Cardiac muscle cell (in vitro differentiated cells and primary cell): Measurements from ENCODE around the gene SYCE1. TPM values are rescaled to one million over a fixed set of nuclear protein-coding genes. Genes with fewer than 3 reads are reported as not detected.
"Not testable (repeated sequence)": the region's sequence is repeated elsewhere in the genome, so short reads cannot be mapped to it uniquely, and the experiment has no call there.

Experiments used
- DNase-seq, 2 donors: peaks; one replicate each; pipeline versions ENCODE4 v3.0.0 to v3.0.0-alpha.2; 2010 to 2017; ENCODE audit warnings: low read depth in 1 of 2, low spot score in 1 of 2
- H3K27ac ChIP-seq: fragments of 200-600 bp; sonication (generic); 2 replicates; pipeline ENCODE4 v1.5.1; 2016
- H3K27me3 ChIP-seq: fragments of 200-600 bp; sonication (generic); 2 replicates; pipeline ENCODE4 v1.6.0; 2016; ENCODE audit warnings: control low read depth
- H3K36me3 ChIP-seq: fragments of 200-600 bp; sonication (generic); 2 replicates; pipeline ENCODE4 v1.5.1; 2016; ENCODE audit warnings: control low read depth
- H3K4me1 ChIP-seq: fragments of 200-600 bp; sonication (generic); 2 replicates; pipeline ENCODE4 v1.8.1; 2017; ENCODE audit warnings: low read depth, mild to moderate bottlenecking, mixed run types
- H3K4me3 ChIP-seq: fragments of 200-600 bp; sonication (generic); 2 replicates; pipeline ENCODE4 v1.5.1; 2016; ENCODE audit warnings: mild to moderate bottlenecking
- H3K9me3 ChIP-seq: fragments of 200-600 bp; sonication (generic); 2 replicates; pipeline ENCODE4 v1.5.1; 2017; ENCODE audit warnings: low read depth, mild to moderate bottlenecking, control low read depth
- CTCF ChIP-seq: IDR thresholded peaks from 2 replicates; pipeline ENCODE4 v1.5.1; 2012; ENCODE audit warnings: low read depth, mild to moderate bottlenecking, low read length
- polyA plus RNA-seq: library from polyadenylated mRNA; unstranded; fragments of >200 nt; fragmentation: Nextera tagmentation; extraction: Ambion mirVana; gene quantifications from 2 replicates; pipeline ENCODE4 v1.2.1, GENCODE V29; 2016
- total RNA-seq: library from RNA; depleted of rRNA; stranded (reverse); fragments of >200 nt; gene quantifications from 2 replicates; pipeline ENCODE4 v1.2.3, GENCODE V29; 2016

SYCE1 gene
- total RNA-seq = not detected in 2 replicates
- polyA plus RNA-seq = 0.18 TPM in 1 of 2 replicates, not detected in the other

GRCh38 chr10:133565441-133566294 is at the start of gene SYCE1:
SYCE1 (minus strand) TSS chr10:133565583; CDS start chr10:133565529, 54 bp downstream.
- no peaks in the 10 kb centered on the region for H3K9me3 ChIP-seq
- no peak within 1 kb of the TSS for H3K27ac ChIP-seq
- H3K4me1 ChIP-seq = no peaks in the 10 kb centered on the region
- no peaks in the 10 kb centered on the region for H3K36me3 ChIP-seq
- H3K27me3 ChIP-seq = peaks cover 2% of the 10 kb centered on the region
- no peak within 1 kb of the TSS for H3K4me3 ChIP-seq
- no peak for TF ChIP-seq CTCF
- DNase-seq = no peak

- no peaks in the 10 kb centered on the region for H3K9me3 ChIP-seq
- no peak for DNase-seq
- H3K27me3 ChIP-seq = no peaks in the 10 kb centered on the region
- no peak overlapping the region for H3K27ac ChIP-seq
- no peak for TF ChIP-seq CTCF
- no peaks in the 10 kb centered on the region for H3K4me1 ChIP-seq
- H3K36me3 ChIP-seq = no peaks in the 10 kb centered on the region
- H3K4me3 ChIP-seq = no peak overlapping the region
These were observed 49.6 kb upstream of the SYCE1 start for GRCh38 chr10:133614830-133615580.

GRCh38 chr10:133613699-133614098 is 48.3 kb upstream of the SYCE1 start:
- Histone ChIP-seq H3K4me1 (no peaks in the 10 kb centered on the region), H3K36me3 (no peaks in the 10 kb centered on the region), H3K9me3 (no peaks in the 10 kb centered on the region), H3K4me3 (no peak overlapping the region), H3K27me3 (no peaks in the 10 kb centered on the region), H3K27ac (no peak overlapping the region)
- no peak for TF ChIP-seq CTCF
- DNase-seq = no peak

GRCh38 chr10:133611079-133611478 is 45.7 kb upstream of the SYCE1 start:
- H3K4me3 ChIP-seq = no peak overlapping the region
- no peaks in the 10 kb centered on the region for H3K4me1 ChIP-seq
- H3K27ac ChIP-seq = no peak overlapping the region
- no peak for TF ChIP-seq CTCF
- no peaks in the 10 kb centered on the region for H3K27me3 ChIP-seq
- no peaks in the 10 kb centered on the region for H3K9me3 ChIP-seq
- no peaks in the 10 kb centered on the region for H3K36me3 ChIP-seq
- DNase-seq = no peak

- Histone ChIP-seq H3K4me3 (no peak overlapping the region), H3K9me3 (no peaks in the 10 kb centered on the region), H3K36me3 (no peaks in the 10 kb centered on the region), H3K27me3 (no peaks in the 10 kb centered on the region), H3K27ac (no peak overlapping the region), H3K4me1 (no peaks in the 10 kb centered on the region)
- peak; percentile 0 to 23 for DNase-seq
- peak; percentile 43 for TF ChIP-seq CTCF
These were observed 43.5 kb upstream of the SYCE1 start for GRCh38 chr10:133608855-133609254.

GRCh38 chr10:133603434-133603833 is 38.1 kb upstream of the SYCE1 start:
- not testable (repeated sequence) for DNase-seq, H3K27ac ChIP-seq, H3K36me3 ChIP-seq, H3K9me3 ChIP-seq, H3K4me1 ChIP-seq, H3K4me3 ChIP-seq, H3K27me3 ChIP-seq
